Activated T-cell treated with anti-CD3 and anti-CD28 coated beads for 4 hours (primary cell): ENCODE measurements around the gene SORCS2.

Source experiments
- DNase-seq: peaks from one replicate; pipeline ENCODE4 v3.0.0-alpha.2; 2020

Gene SORCS2

DNA sequence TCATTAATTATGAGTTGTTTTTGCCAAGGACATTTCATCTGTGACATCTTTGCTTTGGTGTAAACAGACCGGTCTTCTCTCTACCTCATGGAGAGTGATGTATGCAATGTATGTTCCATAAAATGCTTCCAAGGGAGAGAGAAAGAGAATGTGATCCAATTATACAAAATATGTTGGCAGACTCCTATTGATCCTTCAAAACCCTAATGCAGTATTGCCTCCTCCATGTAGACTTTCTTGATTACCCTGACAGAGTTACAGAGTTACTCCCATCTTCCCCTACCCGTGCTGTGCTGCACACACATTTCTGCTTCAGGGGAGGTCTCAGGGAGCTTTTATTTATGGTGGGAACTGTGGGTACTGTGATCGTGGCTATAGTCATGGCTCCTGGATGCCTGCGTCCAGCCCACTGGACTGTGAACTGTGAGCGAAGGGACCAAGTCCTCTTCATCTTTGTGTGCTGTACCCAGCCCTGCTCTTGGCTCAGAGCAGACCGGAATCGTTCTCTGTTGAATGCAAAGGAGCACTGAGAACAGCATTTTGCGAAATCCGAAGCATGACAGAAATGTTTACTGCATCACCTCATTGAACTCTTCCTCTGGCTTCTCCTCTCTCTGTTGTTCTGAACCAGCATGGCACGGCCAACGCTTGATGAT, 32.7 kb downstream of the SORCS2 start:
- DNase-seq, result no peak

DNA sequence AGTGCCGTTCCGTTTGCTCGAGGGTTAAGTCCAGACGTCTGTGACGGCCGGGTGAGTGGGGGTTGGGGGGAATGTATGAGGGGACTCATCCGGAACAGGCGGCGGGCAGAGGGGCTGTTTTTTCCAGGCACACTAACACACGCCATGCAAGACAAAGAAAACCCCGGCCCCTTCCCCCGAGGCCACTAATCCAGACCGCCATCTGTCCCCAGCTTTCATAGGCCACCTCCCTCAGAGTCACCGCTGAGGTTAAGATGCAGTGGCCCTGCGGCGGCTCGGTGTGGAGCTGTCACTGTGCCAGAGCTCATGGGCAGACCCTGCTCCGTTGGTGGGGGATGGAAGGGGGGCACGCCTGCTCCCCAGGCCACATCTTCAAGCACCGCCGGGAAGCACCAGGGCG, 34.1 kb downstream of the SORCS2 start:
- no peak for DNase-seq

DNA sequence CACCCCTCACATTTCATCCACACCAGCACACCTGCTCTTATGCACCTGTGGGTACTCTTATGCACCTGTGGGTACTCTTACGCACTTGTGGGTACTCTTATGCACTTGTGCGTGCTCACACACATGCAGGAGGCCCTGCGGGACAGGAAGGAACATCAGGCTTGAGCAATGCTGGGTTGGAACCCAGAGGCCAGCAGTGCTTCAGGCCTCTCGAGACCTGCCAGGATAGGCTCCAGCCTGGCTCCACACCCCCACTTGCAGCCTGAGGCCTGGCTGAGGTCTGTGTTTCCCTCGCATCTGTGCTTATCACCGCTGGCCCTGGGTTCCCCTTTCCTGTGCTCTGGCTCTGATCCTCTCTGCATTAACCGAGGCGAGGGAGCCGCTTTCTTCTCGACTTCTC, 34.7 kb downstream of the SORCS2 start:
- no peak for DNase-seq

DNA sequence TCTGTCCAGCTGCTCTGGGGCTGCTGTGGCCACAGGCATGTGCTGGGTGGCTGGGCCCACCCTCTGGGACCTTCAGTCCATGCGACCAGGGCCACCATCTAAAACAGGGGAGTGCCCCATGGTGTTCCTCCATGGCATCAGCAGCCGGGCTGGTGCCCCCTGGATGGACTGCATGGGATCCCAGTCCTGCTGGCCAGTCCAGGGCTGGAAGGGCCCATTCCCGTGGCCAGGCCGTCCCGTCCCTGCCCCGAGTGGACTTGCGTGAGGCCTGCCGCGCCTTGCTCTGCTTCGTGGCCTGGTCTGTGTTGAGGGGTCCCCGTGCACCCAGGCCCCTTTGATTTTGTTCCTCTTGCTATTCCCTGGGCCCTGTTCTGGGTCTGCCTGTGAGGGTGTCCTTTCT, 36.4 kb downstream of the SORCS2 start:
- DNase-seq, result no peak

DNA sequence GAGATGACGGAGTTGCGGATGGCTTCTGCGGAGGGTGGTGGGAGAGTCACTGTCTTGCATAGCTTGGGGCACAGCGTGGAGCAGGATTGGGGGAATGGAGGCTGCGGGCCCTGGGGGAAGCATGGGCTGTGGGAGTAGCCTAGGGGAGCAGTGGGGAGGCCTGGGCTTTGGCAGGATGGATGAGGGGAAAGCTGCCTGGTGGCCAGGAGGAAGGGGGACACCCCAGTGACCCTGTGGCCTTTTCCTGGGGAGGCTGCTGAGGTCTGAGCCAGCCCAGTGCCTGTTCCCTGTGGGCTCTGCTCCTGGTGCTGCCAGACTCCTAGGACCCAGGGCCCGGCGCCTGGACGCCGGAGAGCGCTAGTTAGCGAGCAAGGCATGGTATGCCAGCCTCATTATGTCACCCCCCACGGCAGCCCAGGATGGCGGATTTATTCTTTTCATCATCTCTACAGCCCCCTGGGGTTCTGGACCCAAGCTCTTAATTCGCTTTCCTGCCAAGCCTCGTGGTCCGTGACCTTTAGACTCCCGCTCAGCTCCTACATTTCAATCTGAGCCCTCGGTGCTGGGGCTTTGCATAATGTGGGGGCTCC, 39.8 kb downstream of the SORCS2 start:
- DNase-seq, result no peak

GRCh38 chr4:7233006-7233580, 40.8 kb downstream of the SORCS2 start:
- no peak for DNase-seq

- DNase-seq, result no peak
Observed at GRCh38 chr4:7233601-7234000, 41.3 kb downstream of the SORCS2 start.

DNA sequence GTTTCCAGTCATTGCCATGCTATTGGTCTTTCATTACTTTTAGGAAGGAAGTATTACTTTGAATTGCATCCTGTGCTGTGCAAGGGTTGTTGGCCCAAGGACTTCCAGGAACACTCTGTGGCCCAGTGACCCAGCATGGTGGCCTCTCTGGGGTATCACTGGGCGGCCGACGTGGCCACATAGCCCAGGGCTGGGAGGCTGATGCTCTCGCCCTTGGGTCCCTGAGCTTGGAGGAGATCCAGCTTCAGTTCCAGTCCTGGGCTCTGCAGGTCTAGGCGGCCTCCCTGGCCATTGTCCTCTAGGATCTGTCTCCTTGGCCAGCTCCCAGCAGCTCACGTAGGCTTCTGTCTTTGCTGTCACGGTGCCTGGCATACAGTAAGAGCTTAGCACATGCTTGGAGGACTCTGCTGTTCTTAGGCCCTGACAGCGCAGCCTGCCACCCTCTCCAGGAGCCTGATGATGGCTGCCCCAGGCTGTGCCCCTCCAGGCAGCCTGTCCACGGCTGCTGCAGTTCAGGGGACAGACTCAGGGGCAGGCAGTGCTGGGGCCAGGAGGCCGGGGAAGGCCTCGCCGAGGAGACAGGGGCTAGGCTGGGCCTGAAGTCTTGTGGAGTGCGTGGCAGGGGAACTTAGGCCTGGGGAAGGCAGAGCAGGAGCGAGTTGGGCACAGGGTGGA, 42.2 kb downstream of the SORCS2 start:
- no peak for DNase-seq

GRCh38 chr4:7235030-7235380, 42.7 kb downstream of the SORCS2 start:
- DNase-seq, result no peak

DNA sequence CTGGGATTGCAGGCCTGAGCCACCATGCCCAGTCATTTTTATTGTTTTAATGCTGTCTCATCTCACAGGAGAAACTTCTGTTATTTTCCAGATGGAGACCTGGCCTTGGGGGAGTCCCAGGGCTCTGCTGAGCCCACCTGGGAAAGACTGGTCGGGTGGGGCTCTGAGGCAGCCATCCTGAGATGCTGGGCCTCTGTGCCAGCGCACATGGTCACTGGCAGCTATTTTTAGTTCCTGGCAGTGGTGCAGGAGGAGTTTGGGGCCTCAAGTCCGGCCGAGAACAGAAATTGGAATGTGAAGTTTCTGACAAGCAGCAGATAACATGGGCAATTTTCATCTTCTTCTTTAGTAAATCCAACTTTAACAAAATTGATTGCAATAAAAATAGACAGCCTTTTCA, 44.5 kb downstream of the SORCS2 start:
- DNase-seq, result no peak

DNA sequence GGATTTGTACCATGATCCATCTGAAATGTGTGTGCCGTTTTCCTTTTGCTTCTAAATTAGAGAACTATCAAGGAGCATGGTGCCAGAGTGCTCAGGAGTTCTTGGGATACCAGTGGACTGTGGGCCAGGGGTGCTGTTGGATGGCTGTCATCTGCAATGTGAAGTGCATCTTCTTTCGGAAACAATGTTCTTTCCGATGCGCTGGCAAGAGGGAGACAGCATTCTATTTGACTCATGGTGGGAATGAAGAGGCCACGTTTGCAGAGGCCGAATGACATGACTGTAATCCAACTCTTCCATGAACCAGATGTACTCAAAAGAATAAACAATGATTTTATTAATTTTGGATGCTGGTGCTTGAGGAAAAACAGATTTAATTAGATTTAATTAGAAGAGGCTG, 45.5 kb downstream of the SORCS2 start:
- DNase-seq, result no peak

- DNase-seq, result no peak
Observed at GRCh38 chr4:7238300-7238960, 46.1 kb downstream of the SORCS2 start.

- DNase-seq, result no peak
Observed at GRCh38 chr4:7239101-7239820, 46.9 kb downstream of the SORCS2 start.

DNA sequence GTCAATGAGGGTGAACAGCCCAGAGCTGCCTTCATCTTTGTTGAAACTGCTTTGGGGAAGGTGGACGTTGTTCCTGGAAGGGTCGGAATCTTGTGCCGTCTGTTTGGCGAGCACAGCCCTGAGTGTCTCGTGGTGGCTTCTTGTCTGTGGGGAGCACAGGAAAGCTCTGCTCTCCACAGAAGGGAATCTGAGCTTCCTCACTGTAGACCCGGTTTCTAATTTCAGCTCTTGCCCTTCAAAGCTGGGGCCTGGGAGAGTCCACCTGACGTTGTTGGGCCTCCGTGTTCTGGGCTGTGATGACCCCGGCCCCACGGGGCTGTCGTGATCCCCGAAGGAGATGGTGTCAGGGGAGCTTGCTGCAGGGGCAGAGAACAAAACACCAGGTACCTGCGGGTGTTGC, 47.5 kb downstream of the SORCS2 start:
- DNase-seq, result no peak

- DNase-seq, result no peak
Observed at GRCh38 chr4:7240306-7240705, 48.0 kb downstream of the SORCS2 start.

DNA sequence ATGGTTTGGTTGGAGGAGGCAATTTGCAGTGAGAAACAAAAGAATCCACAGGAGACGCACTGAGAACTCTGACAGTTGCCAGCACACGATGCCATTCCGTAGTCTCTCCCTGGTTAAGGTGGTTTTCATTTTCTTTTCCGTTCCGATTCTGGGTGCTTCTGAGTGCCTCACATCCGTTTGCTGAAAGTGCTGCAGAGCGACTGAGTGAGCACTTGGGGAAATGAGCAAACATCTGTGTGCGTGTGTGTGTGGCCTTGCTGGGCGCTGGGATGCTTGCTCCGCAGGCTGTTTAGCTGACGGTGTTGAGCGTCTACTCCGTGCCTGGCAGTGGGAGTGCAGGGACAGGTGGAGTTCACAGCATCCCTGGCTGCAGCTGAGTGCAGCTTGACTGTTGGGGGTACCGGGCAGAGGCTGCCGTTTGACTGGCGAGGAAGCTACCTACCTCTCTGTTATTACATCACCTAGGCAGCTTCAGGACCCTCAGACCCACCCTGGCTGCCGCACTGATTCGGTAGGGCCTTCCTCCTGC, 49.3 kb downstream of the SORCS2 start:
- DNase-seq, result no peak

GRCh38 chr4:7242766-7243165, 50.4 kb downstream of the SORCS2 start:
- DNase-seq, result no peak

DNA sequence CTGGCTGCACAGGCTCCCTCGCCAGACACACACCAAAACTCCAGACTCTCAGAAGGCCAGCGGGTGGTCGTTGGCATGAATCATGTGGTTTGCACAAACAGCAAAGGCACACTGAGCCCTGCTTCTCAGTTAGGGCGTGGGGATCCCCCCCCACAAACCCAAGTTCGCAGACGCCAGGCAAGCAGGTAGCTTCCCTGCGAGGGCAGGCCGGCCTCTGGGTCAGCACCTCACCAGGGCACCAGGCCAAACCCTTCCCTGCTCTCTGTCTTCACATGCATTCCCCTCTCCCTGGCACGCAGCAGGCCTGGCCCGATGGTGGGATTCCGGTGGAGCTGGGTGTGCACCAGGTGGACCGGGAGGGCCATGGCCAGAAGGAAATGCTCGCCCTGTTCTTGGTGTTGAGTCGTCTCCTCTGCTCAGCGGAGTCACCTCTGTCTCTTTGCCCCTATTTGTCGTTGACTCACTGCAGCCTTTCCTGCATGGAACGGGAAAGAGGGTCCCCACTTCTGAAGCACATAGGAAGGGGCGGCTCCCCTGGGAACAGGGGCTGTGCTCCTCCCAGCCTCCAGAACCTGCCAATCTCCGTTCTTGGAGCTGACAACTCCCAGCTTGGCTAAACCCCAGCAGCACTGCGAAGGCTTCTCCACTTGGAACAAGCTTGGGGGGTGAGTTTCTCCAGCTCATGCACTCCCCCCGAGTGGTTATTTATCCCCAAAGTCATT, 51.4 kb downstream of the SORCS2 start:
- no peak for DNase-seq

DNA sequence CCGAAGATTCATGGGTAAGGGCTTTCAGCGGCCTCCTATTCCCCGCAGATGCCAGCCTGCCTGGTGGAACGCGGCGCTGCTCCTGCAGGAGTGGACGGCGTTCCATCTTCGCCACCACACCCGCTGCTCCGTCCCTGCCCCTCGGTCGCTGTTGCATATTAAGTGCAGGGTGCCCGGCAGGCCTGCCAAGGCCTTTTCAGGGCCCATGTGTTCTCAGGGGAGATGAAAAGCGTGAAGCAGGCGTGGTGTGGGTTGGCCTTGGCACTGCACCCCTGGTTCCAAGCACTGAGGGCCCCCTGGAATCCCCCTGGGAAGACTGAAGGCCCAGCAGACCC, 52.0 kb downstream of the SORCS2 start:
- DNase-seq, result no peak

DNA sequence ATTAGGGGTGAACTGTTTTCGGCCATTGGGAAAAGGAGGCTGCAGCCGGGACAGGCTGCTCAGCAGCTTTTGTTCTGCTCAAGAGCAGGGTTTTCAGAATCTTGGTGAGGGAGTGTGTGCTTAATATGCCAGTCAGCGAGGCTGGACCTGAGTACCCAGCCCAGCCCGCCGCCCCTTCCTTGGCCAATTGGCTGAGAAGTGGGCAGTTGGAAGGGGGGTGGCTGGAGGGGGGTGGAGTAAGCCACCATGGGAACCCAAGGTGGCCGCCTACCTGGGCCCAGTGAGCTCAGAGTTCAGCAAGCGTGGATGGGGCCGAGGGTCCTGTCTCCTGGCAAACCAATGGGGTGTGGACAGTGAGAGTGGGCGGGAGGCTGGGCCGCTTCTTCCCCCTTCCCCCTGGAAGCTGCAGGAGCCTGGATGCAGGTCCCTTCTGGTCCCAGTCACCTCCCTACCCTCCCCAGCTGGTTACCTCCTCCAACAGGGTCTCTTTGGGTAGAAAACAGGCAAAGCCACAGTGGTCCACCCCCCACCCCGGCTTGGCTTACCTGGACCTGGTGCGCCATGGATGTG, 52.5 kb downstream of the SORCS2 start:
- no peak for DNase-seq

DNA sequence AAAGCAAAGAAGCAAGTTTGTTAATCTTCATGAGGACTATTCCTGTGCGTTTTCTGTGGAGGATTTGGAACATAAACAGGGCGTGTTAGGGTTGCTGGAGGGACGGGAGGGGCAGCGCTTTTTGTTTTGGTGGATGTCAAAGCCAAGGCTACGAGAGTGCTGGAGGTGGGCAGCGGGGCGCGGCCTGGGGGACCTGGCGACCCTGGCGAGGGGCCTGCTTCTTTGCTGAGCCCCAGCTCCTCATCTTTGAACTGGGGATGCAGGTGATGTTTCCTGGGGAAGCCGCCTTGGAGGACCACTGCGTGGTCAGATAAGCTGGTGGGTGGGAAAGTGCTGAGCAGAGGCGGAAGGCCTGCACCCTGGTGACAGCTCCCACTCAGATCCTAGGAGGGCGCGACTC, 55.2 kb downstream of the SORCS2 start:
- no peak for DNase-seq

DNA sequence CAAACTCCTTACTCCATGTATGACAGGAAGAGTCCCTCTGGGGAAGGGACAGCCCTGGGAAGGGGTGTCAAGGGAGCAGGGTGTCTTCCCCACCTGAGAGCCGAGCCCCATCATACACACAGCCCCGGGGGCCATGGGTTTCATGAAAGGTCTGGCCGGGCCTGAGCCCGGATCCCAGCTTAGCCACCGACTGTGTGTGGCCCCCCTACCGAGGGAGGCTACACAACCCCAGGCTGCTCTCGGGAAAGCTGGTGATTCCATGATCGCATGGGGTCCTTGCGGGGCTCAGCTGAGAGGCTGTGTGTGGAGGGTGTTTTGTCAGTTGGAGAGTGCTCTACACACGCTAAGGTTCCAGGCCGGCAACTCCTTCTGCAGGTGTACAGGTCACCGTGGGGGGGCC, 55.6 kb downstream of the SORCS2 start:
- DNase-seq, result no peak
